Left lung (tissue), 10 donors: Measurements from ENCODE around the gene C1GALT1C1L. TPM values are rescaled to one million over a fixed set of nuclear protein-coding genes. Genes with fewer than 3 reads are reported as not detected.
"Not testable (repeated sequence)": the region's sequence is repeated elsewhere in the genome, so short reads cannot be mapped to it uniquely, and the experiment has no call there.

Experiments
- ATAC-seq: fragments of 200-7000 bp; cut with Tn5 transposase; one replicate; pipeline ENCODE4 v1.9.1; 2020; ENCODE audit warnings: moderate library complexity
- DNase-seq, 4 donors: peaks; one replicate each; pipeline ENCODE4 v3.0.0-alpha.2; 2013 to 2020
- H3K27ac ChIP-seq, 2 donors: fragments of 200-600 bp; sonication (generic) in 1 of 2; one replicate each; pipeline versions ENCODE4 v1.5.0 to v1.8.0; 2020 to 2021
- H3K27me3 ChIP-seq, 2 donors: fragments of 200-600 bp; sonication (generic) in 1 of 2; one replicate each; pipeline versions ENCODE4 v1.5.0 to v1.8.0; 2020 to 2021
- H3K36me3 ChIP-seq, 2 donors: fragments of 200-600 bp; sonication (generic) in 1 of 2; one replicate each; pipeline versions ENCODE4 v1.5.0 to v1.8.0; 2020 to 2021
- H3K4me1 ChIP-seq, 2 donors: fragments of 200-600 bp; one replicate each; pipeline ENCODE4 v1.8.0; 2021
- H3K4me3 ChIP-seq, 2 donors: fragments of 200-600 bp; sonication (generic) in 1 of 2; one replicate each; pipeline versions ENCODE4 v1.5.0 to v1.8.0; 2020 to 2021; ENCODE audit warnings: mild to moderate bottlenecking in 1 of 2
- H3K9me3 ChIP-seq, 2 donors: fragments of 200-600 bp; sonication (generic) in 1 of 2; one replicate each; pipeline versions ENCODE4 v1.5.0 to v1.8.0; 2020 to 2021
- intact Hi-C, 2 donors: fragments of 100-400 bp; cut with DNase I; formaldehyde crosslinking; loops; one replicate each; pipeline versions ENCODE4 v1.11.2 to v1.14.2; 2022
- polyA plus RNA-seq, 6 donors: library from polyadenylated mRNA; unstranded; fragments of 120-200 nt; gene quantifications; one replicate each; pipeline ENCODE4 v1.2.1, GENCODE V29; 2013; ENCODE audit not compliant: insufficient read length in 6 of 6
- total RNA-seq, 2 donors: library from RNA; stranded (reverse); fragmentation: NEBNext Ultra II Directional; extraction: Animal tissue kit (Norgen Biotek cat#: 25700); gene quantifications; one replicate each; pipeline ENCODE4 v1.2.1, GENCODE V29; 2021
- TF ChIP-seq, protein P1 (sequence below), 2 donors: fragments of 200-600 bp; sonication (generic) in 1 of 2; IDR thresholded peaks; one replicate each; pipeline versions ENCODE4 v1.5.0 to v1.8.0; 2021; ENCODE audit warnings: antibody characterized with exemption in 2 of 2
- donor health status: DM: no; HTN: yes; CAD: no.
- donor health status: DM: no; HTN: no; CAD: no.

Gene C1GALT1C1L
- total and polyA plus RNA-seq, 8 donors: 0.39 to 2.4 (median 1.8) TPM

DNA sequence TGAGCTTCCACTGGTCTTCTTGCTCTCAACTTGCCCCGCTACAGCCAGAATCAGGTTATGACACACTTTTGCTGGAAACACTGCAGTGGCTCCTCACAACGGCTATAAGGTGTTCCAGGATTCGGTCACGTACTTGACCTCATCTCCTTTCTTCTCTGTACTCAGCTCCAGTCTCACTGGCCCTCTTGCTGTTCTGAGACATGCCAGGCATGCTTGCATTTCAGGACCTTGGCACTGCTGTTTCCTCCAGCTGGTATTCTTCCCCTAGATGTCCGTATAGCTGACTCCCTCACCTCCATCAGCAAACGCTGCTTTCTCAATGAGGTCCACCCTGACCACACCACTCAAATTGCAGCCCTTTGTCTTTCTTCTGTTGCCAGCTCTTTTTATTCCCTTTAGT is 31.9 kb upstream of the C1GALT1C1L start:
- Histone ChIP-seq H3K4me1 (no peaks in the 10 kb centered on the region), H3K36me3 (no peaks in the 10 kb centered on the region), H3K27ac (peak overlapping the region in 1 of 2 donors; percentile 21), H3K4me3 (no peak overlapping the region), H3K9me3 (no peaks in the 10 kb centered on the region), H3K27me3 (no peaks in the 10 kb centered on the region)
- TF ChIP-seq, protein P1, sequence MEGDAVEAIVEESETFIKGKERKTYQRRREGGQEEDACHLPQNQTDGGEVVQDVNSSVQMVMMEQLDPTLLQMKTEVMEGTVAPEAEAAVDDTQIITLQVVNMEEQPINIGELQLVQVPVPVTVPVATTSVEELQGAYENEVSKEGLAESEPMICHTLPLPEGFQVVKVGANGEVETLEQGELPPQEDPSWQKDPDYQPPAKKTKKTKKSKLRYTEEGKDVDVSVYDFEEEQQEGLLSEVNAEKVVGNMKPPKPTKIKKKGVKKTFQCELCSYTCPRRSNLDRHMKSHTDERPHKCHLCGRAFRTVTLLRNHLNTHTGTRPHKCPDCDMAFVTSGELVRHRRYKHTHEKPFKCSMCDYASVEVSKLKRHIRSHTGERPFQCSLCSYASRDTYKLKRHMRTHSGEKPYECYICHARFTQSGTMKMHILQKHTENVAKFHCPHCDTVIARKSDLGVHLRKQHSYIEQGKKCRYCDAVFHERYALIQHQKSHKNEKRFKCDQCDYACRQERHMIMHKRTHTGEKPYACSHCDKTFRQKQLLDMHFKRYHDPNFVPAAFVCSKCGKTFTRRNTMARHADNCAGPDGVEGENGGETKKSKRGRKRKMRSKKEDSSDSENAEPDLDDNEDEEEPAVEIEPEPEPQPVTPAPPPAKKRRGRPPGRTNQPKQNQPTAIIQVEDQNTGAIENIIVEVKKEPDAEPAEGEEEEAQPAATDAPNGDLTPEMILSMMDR (IDR thresholded peaks at IDR 0.05): no peak
- intact Hi-C loops: no loop called here
- ATAC-seq (peak; percentile 64), DNase-seq (peak in 2 of 4 donors; percentile 20 to 32)

DNA sequence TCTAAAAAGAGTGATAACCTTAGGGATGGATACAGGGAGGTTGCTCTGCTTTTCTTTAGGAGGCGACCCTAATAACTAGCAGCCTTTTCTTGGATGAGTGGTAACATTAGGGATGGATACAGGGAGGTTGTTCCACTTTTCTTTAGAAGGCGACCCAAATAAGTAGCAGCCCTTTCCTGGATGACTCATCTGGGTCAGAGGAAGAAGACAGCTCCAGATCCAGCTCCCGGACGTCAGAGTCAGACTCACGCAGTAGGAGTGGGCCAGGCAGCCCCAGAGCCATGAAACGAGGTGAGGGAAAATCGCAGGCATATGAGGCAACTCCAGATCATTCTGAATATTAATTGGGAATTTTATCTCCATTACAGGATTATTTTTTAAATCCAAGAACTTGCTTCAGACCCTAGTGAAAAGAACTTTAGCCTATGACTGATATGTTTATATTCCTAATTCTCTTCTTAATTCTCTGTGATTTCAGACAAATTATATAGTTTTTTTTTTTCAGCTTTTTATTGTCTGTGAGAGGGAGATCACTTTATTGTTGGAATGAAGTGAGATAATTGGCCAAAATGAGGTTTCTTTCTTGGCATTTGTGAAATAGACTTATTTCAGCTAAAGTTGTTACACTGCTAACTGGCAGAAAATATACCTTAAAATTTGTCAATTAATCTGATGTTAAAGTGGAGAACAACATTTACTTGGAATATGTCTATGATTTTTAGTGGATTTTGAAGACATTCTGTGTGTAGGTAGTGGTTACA is 31.2 kb upstream of the C1GALT1C1L start:
- DNase-seq (peak in 3 of 4 donors; percentile 37 to 82 (median 54)), ATAC-seq (peak; percentile 81)
- TF ChIP-seq, protein P1 (IDR thresholded peaks at IDR 0.05): no peak
- no peaks in the 10 kb centered on the region for H3K27me3 ChIP-seq
- no peaks in the 10 kb centered on the region for H3K36me3 ChIP-seq
- intact Hi-C loops: no loop called here
- H3K9me3 ChIP-seq: no peaks in the 10 kb centered on the region
- H3K4me3 ChIP-seq: no peak overlapping the region
- peak overlapping the region in 1 of 2 donors; percentile 21 for H3K27ac ChIP-seq
- no peaks in the 10 kb centered on the region for H3K4me1 ChIP-seq

DNA sequence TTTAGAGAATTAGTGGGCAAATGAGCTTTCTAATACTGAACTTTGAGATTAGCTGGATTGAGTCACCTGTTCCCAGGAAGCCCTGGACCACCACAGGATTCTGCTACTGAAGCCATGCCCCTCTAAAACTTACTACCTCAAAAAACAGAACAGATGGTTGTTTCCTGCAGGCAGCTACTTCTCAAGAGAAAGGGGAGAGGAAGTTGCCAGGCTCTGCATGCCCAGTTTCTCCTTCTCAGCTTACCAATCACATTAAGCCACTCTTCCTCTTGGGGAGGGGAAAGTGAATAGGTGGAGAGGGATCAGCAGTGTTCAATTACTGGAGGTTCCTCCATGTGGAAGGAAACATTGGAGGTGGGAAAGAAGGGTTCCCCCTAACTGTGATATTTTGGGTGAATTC is 24.9 kb upstream of the C1GALT1C1L start:
- H3K9me3 ChIP-seq: no peaks in the 10 kb centered on the region
- no peaks in the 10 kb centered on the region for H3K27me3 ChIP-seq
- TF ChIP-seq, protein P1 (IDR thresholded peaks at IDR 0.05): no peak
- intact Hi-C loops: no loop called here
- DNase-seq (no peak), ATAC-seq (no peak)
- no peaks in the 10 kb centered on the region for H3K36me3 ChIP-seq
- no peaks in the 10 kb centered on the region for H3K4me1 ChIP-seq
- no peak overlapping the region for H3K4me3 ChIP-seq
- H3K27ac ChIP-seq: no peak overlapping the region

DNA sequence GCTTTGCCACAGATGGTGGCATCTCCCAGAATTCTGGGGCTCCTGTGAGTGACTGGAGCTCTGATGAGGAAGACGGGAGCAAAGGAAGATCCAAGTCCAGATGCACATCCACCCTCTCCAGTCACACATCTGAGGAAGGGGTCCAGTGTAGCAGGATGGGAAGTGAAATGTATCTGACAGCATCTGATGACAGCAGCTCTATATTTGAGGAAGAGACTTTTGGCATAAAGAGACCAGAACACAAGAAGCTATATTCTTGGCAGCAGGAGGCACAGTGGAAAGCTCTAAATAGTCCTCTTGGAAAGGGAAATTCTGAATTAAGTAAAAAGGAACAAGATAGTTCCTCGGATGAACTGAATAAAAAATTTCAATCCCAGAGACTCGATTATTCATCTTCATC is 23.5 kb upstream of the C1GALT1C1L start:
- TF ChIP-seq, protein P1 (IDR thresholded peaks at IDR 0.05): no peak
- intact Hi-C loops: no loop called here
- no peak for ATAC-seq
- H3K27ac ChIP-seq: no peak overlapping the region
- H3K4me1 ChIP-seq: no peaks in the 10 kb centered on the region
- no peaks in the 10 kb centered on the region for H3K9me3 ChIP-seq
- H3K27me3 ChIP-seq: no peaks in the 10 kb centered on the region
- no peaks in the 10 kb centered on the region for H3K36me3 ChIP-seq
- no peak overlapping the region for H3K4me3 ChIP-seq
- no peak for DNase-seq

DNA sequence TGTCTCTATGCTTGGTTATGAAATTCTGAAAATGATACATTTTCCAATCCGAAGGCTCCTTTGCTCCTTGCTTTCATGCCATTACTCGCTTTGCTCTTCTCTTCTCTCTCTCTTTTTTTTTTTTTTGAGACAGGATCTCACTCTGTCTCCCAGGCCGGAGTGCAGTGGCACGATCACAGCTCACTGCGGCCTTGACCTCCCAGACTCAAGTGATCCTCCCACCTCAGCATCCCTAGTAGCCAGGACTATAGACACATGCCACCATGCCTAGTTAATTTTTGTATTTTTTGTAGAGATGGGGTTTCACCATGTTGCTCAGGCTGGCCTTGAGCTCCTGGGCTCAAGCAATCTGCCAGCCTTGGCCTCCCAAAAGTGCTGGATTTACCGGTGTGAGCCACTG is 21.9 kb upstream of the C1GALT1C1L start:
- intact Hi-C loops, ATAC-seq, H3K27me3 ChIP-seq, H3K4me1 ChIP-seq, H3K27ac ChIP-seq, H3K4me3 ChIP-seq, H3K9me3 ChIP-seq, H3K36me3 ChIP-seq, DNase-seq: not testable (repeated sequence)
